Dendritic cell treated with granulocyte-macrophage colony-stimulating factor and Interleukin-4, amounts not matched to agents 40 ng/mL and 50 ng/mL, for 4 days (primary cell): ENCODE results near the gene CD79A.

Source experiments
- H3K27ac Mint-ChIP-seq: one replicate; pipeline ENCODE4 v1.8.0; 2022; ENCODE audit warnings: mild to moderate bottlenecking, mixed read lengths
- H3K27me3 Mint-ChIP-seq: one replicate; pipeline ENCODE4 v1.8.0; 2022; ENCODE audit warnings: mild to moderate bottlenecking, mixed read lengths
- H3K36me3 Mint-ChIP-seq: one replicate; pipeline ENCODE4 v1.8.0; 2022; ENCODE audit warnings: low read depth, mixed read lengths
- H3K4me1 Mint-ChIP-seq: one replicate; pipeline ENCODE4 v1.8.0; 2022; ENCODE audit warnings: low read depth, mixed read lengths
- H3K4me3 Mint-ChIP-seq: one replicate; pipeline ENCODE4 v1.8.0; 2022; ENCODE audit warnings: mild to moderate bottlenecking, moderate library complexity, mixed read lengths
- H3K9me3 Mint-ChIP-seq: one replicate; pipeline ENCODE4 v1.8.0; 2022; ENCODE audit warnings: mixed read lengths
- intact Hi-C: fragments of 100-400 bp; cut with micrococcal nuclease; formaldehyde crosslinking; loops from one replicate; pipeline ENCODE4 v1.15.0; 2022

CD79A gene

GRCh38 chr19:41859213-41859617 lies 17.9 kb upstream of the CD79A start:
- H3K4me3 Mint-ChIP-seq: peak overlapping the region; percentile 96
- peak overlapping the region; percentile 94 for H3K27ac Mint-ChIP-seq

DNA sequence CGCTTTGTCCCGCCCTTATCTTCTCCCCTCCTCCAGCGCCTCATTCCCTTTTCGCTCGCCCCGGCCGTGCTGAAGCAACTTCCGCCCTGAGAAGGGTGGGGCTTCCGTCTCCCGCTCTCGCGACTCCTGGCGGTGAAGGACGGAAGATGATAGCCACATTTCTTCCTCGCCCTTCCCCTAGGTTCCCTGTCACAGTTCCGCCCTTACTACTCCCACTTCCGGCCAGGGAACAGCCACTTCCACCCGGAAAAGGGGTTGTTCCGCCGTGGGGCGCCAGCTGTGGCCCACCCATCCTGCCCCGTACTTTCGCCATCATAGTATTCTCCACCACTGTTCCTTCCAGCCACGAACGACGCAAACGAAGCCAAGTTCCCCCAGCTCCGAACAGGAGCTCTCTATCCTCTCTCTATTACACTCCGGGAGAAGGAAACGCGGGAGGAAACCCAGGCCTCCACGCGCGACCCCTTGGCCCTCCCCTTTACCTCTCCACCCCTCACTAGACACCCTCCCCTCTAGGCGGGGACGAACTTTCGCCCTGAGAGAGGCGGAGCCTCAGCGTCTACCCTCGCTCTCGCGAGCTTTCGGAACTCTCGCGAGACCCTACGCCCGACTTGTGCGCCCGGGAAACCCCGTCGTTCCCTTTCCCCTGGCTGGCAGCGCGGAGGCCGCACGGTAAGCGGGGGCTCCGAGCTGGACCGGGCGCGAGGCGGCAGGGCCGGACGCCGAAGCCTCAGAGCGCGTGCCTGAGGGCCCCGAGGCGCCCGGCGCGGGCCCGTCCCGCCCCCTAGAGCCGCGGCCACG lies 17.3 kb upstream of the CD79A start, which contains the start of gene RPS19:
Gene RPS19, plus strand, starts transcription at position 638 of the 801 bp plus-strand sequence. CDS start 520 bp downstream, outside the sequence.
- peaks cover 50% of the 10 kb centered on the region for H3K36me3 Mint-ChIP-seq

More at GRCh38 chr19:41859213-41859617, 17.9 kb upstream of the CD79A start:
- Mint-ChIP-seq H3K27me3 (peaks cover 3% of the 10 kb centered on the region), H3K9me3 (no peaks in the 10 kb centered on the region), H3K36me3 (peaks cover 44% of the 10 kb centered on the region), H3K4me1 (peaks cover 42% of the 10 kb centered on the region)
- intact Hi-C loops: loop anchor here (5.0 kb wide), 1 partner anchor 98 kb away; the partner anchor contains the start of gene RABAC1

GRCh38 chr19:41860419-41861115 lies 16.5 kb upstream of the CD79A start:
- no peaks in the 10 kb centered on the region for H3K27me3 Mint-ChIP-seq
- H3K4me1 Mint-ChIP-seq: peaks cover 51% of the 10 kb centered on the region
- H3K27ac Mint-ChIP-seq: peak overlapping the region; percentile 94
- no peaks in the 10 kb centered on the region for H3K9me3 Mint-ChIP-seq
- intact Hi-C loops: no loop called here
- H3K36me3 Mint-ChIP-seq: peaks cover 57% of the 10 kb centered on the region
- peak overlapping the region; percentile 96 for H3K4me3 Mint-ChIP-seq

More for the DNA sequence above, 17.3 kb upstream of the CD79A start, which contains the start of gene RPS19:
- H3K27ac Mint-ChIP-seq: peak within 1 kb of the TSS; percentile 94
- peak within 1 kb of the TSS; percentile 96 for H3K4me3 Mint-ChIP-seq
- intact Hi-C loops: loop anchor here (5.0 kb wide), 1 partner anchor 97 kb away; the partner anchor contains the start of gene RABAC1
- no peaks in the 10 kb centered on the region for H3K9me3 Mint-ChIP-seq
- no peaks in the 10 kb centered on the region for H3K27me3 Mint-ChIP-seq
- peaks cover 47% of the 10 kb centered on the region for H3K4me1 Mint-ChIP-seq

- intact Hi-C loops: no loop called here
- Mint-ChIP-seq H3K36me3 (peaks cover 64% of the 10 kb centered on the region), H3K4me3 (peak overlapping the region; percentile 96), H3K9me3 (no peaks in the 10 kb centered on the region), H3K4me1 (peaks cover 56% of the 10 kb centered on the region), H3K27ac (peak overlapping the region; percentile 94), H3K27me3 (no peaks in the 10 kb centered on the region)
Observed at GRCh38 chr19:41861116-41861768, 15.8 kb upstream of the CD79A start.

- H3K4me1 Mint-ChIP-seq: peaks cover 62% of the 10 kb centered on the region
- H3K27ac Mint-ChIP-seq: peak overlapping the region; percentile 94
- H3K4me3 Mint-ChIP-seq: peak overlapping the region; percentile 40
- intact Hi-C loops: no loop called here
- H3K27me3 Mint-ChIP-seq: no peaks in the 10 kb centered on the region
- H3K9me3 Mint-ChIP-seq: no peaks in the 10 kb centered on the region
- H3K36me3 Mint-ChIP-seq: peaks cover 70% of the 10 kb centered on the region
Observed at GRCh38 chr19:41861846-41862245, 15.2 kb upstream of the CD79A start.

- Mint-ChIP-seq H3K4me3 (peak overlapping the region; percentile 40), H3K27ac (peak overlapping the region; percentile 85), H3K27me3 (no peaks in the 10 kb centered on the region), H3K9me3 (no peaks in the 10 kb centered on the region), H3K36me3 (peaks cover 77% of the 10 kb centered on the region), H3K4me1 (peaks cover 69% of the 10 kb centered on the region)
- intact Hi-C loops: no loop called here
Observed at GRCh38 chr19:41862445-41862986, 14.6 kb upstream of the CD79A start.

DNA sequence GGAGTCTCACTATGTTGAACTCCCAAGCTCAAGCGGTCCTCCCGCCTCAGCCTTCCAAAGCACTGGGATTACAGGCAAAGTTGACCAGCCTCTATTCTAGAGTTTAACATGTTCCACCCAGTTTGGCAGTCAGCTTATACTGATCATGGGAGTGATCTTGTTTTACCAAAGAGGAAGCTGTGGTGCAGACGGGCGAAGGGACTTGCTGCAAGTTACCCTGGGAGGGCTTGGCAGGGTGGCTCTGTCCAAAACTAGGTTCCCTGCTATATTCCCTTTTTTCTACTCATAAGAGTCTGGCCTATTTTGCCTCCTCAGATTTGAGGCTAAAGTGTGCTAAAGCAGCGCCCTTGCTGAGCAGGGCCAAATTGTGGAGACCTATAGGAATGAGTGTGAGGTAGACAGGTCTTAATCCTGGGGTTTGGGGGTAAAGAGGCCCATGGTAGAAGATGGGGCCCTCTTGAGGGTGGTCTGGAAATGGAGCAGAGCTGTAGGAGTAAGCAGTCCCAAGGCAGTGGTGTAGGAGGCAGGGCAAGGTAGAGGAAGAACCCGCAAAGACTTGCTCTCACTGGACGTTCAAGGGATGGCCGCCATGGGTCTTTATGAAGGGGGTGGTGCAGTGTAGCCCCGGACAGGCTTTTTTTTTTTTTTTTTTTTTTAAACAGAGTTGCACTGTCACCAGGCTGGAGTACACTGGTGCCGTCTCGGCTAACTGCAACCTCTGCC lies 13.7 kb upstream of the CD79A start:
- no peaks in the 10 kb centered on the region for H3K27me3 Mint-ChIP-seq
- H3K9me3 Mint-ChIP-seq: no peaks in the 10 kb centered on the region
- H3K36me3 Mint-ChIP-seq: peaks cover 85% of the 10 kb centered on the region
- intact Hi-C loops: no loop called here
- peak overlapping the region; percentile 61 for H3K4me3 Mint-ChIP-seq
- peaks cover 78% of the 10 kb centered on the region for H3K4me1 Mint-ChIP-seq
- H3K27ac Mint-ChIP-seq: peak overlapping the region; percentile 85

- Mint-ChIP-seq H3K27me3 (no peaks in the 10 kb centered on the region), H3K4me3 (no peak overlapping the region), H3K9me3 (no peaks in the 10 kb centered on the region), H3K4me1 (peaks cover 88% of the 10 kb centered on the region), H3K27ac (peak overlapping the region; percentile 85), H3K36me3 (peaks cover 95% of the 10 kb centered on the region)
- intact Hi-C loops: no loop called here
Observed at GRCh38 chr19:41864374-41864773, 12.7 kb upstream of the CD79A start.

DNA sequence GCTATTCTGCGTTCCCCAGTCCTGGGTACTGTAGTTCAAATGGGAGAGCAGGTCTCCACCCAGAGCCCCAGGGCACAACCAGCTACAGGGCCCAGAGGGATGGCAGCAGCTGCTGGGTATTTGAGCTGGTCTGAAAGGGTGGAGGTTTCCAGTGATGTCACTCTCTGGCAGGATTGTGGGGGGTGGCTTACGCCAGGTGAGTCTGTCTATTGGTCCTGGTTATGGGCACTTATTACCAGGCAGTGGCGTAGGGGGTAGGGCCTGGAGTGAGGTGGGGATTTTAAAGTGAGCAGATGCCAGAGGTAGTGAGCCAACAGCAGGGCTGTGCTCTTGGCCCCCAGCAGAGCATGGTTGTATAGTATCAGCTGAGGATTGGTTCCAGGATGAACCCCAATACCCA lies 10.8 kb upstream of the CD79A start:
- intact Hi-C loops: no loop called here
- H3K27ac Mint-ChIP-seq: no peak overlapping the region
- H3K4me3 Mint-ChIP-seq: no peak overlapping the region
- H3K36me3 Mint-ChIP-seq: peaks cover 100% of the 10 kb centered on the region
- H3K27me3 Mint-ChIP-seq: no peaks in the 10 kb centered on the region
- no peaks in the 10 kb centered on the region for H3K9me3 Mint-ChIP-seq
- H3K4me1 Mint-ChIP-seq: peaks cover 94% of the 10 kb centered on the region

- H3K27me3 Mint-ChIP-seq: no peaks in the 10 kb centered on the region
- H3K4me3 Mint-ChIP-seq: no peak overlapping the region
- peaks cover 94% of the 10 kb centered on the region for H3K4me1 Mint-ChIP-seq
- H3K27ac Mint-ChIP-seq: peak overlapping the region; percentile 47
- intact Hi-C loops: no loop called here
- H3K9me3 Mint-ChIP-seq: no peaks in the 10 kb centered on the region
- H3K36me3 Mint-ChIP-seq: peaks cover 95% of the 10 kb centered on the region
Observed at GRCh38 chr19:41868120-41868988, 8.7 kb upstream of the CD79A start.

DNA sequence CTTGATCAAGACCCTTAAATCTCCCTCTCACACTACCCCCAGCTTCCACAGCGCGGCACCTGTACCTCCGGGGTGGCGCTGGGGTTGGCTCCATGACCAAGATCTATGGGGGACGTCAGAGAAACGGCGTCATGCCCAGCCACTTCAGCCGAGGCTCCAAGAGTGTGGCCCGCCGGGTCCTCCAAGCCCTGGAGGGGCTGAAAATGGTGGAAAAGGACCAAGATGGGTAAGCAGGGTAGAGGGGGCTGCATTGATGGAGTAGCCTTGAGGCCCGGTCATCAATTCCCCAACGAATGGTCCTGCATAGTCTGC lies 8.1 kb upstream of the CD79A start:
- Mint-ChIP-seq H3K9me3 (no peaks in the 10 kb centered on the region), H3K4me1 (peaks cover 90% of the 10 kb centered on the region), H3K4me3 (no peak overlapping the region), H3K27ac (no peak overlapping the region), H3K36me3 (peaks cover 90% of the 10 kb centered on the region), H3K27me3 (no peaks in the 10 kb centered on the region)
- intact Hi-C loops: no loop called here

DNA sequence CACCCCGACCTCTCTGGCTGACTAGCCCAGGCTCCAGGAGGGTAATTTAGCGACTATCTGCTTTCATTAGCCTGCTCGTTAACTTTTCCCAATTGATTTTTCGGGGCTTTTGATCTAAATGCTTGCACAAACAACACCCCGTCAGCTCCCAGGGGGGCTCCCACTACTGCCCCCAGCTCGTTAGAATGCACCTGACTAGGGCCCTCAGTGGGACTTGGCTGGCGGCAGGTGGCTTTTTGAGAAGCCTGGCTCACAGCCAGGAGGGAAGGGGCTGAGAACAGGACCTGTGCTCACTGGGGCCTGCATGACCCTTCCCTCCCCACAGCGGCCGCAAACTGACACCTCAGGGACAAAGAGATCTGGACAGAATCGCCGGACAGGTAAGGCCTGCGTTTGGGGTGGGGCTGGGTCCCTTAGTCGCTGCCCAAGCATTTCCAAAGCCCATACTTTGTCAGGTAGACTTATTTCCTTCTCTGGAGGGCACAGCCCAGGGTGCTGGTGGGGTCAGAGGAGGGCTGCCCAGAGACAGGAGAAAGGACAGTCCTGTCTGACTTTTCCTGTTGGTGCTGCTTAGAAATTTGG lies 7.6 kb upstream of the CD79A start:
- Mint-ChIP-seq H3K9me3 (no peaks in the 10 kb centered on the region), H3K27me3 (no peaks in the 10 kb centered on the region), H3K27ac (peak overlapping the region; percentile 25), H3K4me3 (no peak overlapping the region), H3K36me3 (peaks cover 84% of the 10 kb centered on the region), H3K4me1 (peaks cover 85% of the 10 kb centered on the region)
- intact Hi-C loops: no loop called here
